GM23338 (cell line): ENCODE data around the gene SOS1. TPM values are rescaled to one million over a fixed set of nuclear protein-coding genes. Genes with fewer than 3 reads are reported as not detected.

Source experiments
- ATAC-seq: fragments of 200-7000 bp; cut with Tn5 transposase; 3 replicates; pipeline ENCODE4 v1.9.1; 2020
- DNase-seq: peaks from one replicate; pipeline ENCODE4 v3.0.0-alpha.2; 2015; ENCODE audit warnings: low spot score
- H2AFZ ChIP-seq: fragments of 200-600 bp; sonication (generic); 2 replicates; pipeline ENCODE4 v1.8.0; 2016; ENCODE audit warnings: antibody characterized with exemption, mild to moderate bottlenecking, moderate library complexity
- H3F3A ChIP-seq: fragments of 200-600 bp; sonication (generic); replicated peaks from 2 replicates; pipeline ENCODE4 v1.8.0; 2017; ENCODE audit warnings: antibody characterized with exemption, mixed run types, low read depth
- H3K27ac ChIP-seq: fragments of 200-600 bp; sonication (generic); 2 replicates; pipeline ENCODE4 v1.6.1; 2016; ENCODE audit warnings: low read depth
- H3K27me3 ChIP-seq: fragments of 200-600 bp; sonication (generic); 2 replicates; pipeline ENCODE4 v1.8.0; 2016; ENCODE audit warnings: mild to moderate bottlenecking, mixed run types, moderate library complexity; ENCODE audit not compliant: insufficient read depth
- H3K36me3 ChIP-seq: fragments of 200-600 bp; sonication (generic); 2 replicates; pipeline ENCODE4 v1.8.0; 2016; ENCODE audit warnings: mild to moderate bottlenecking; ENCODE audit not compliant: insufficient read depth
- H3K4me1 ChIP-seq: fragments of 200-600 bp; sonication (generic); 2 replicates; pipeline ENCODE4 v1.8.0; 2016; ENCODE audit warnings: mild to moderate bottlenecking, moderate library complexity; ENCODE audit not compliant: insufficient read depth
- H3K4me2 ChIP-seq: fragments of 200-600 bp; sonication (generic); 2 replicates; pipeline ENCODE4 v1.7.1; 2017; ENCODE audit warnings: mixed run types
- H3K4me3 ChIP-seq: fragments of 200-600 bp; sonication (generic); 2 replicates; pipeline ENCODE4 v1.6.1; 2016; ENCODE audit warnings: mixed run types
- H3K79me2 ChIP-seq: fragments of 200-600 bp; sonication (generic); replicated peaks from 2 replicates; pipeline ENCODE4 v1.8.0; 2017; ENCODE audit warnings: mild to moderate bottlenecking; ENCODE audit not compliant: insufficient read depth
- H3K9me2 ChIP-seq: fragments of 200-600 bp; sonication (generic); 2 replicates; pipeline ENCODE4 v1.8.0; 2017; ENCODE audit not compliant: insufficient read depth
- H4K20me1 ChIP-seq: fragments of 200-600 bp; sonication (generic); replicated peaks from 2 replicates; pipeline ENCODE4 v1.8.0; 2017; ENCODE audit warnings: mild to moderate bottlenecking; ENCODE audit not compliant: insufficient read depth
- H3K27ac Mint-ChIP-seq: 2 replicates; pipeline ENCODE4 v1.8.0; 2020; ENCODE audit warnings: inconsistent platforms, mild to moderate bottlenecking, moderate library complexity, mixed read lengths
- H3K27me3 Mint-ChIP-seq: 3 replicates; pipeline ENCODE4 v1.8.0; 2022; ENCODE audit warnings: low read depth, mild to moderate bottlenecking, moderate library complexity, mixed read lengths, inconsistent platforms; ENCODE audit not compliant: insufficient read depth, poor library complexity
- H3K36me3 Mint-ChIP-seq: 3 replicates; pipeline ENCODE4 v1.8.0; 2021; ENCODE audit warnings: low read depth, mild to moderate bottlenecking, inconsistent platforms, moderate library complexity, mixed read lengths
- H3K4me1 Mint-ChIP-seq: 3 replicates; pipeline ENCODE4 v1.8.0; 2020; ENCODE audit warnings: mild to moderate bottlenecking, inconsistent platforms, mixed read lengths
- H3K4me3 Mint-ChIP-seq: 3 replicates; pipeline ENCODE4 v1.8.0; 2021; ENCODE audit warnings: moderate library complexity, mild to moderate bottlenecking, inconsistent platforms, mixed read lengths
- H3K9me3 Mint-ChIP-seq: 3 replicates; pipeline ENCODE4 v1.8.0; 2020; ENCODE audit warnings: moderate library complexity, mild to moderate bottlenecking, inconsistent platforms, mixed read lengths
- CREB1 ChIP-seq: fragments of 250-450 bp; sonication (Bioruptor Pico); IDR thresholded peaks from 2 replicates; pipeline ENCODE4 v1.5.0; 2020; ENCODE audit warnings: low read depth, mild to moderate bottlenecking, moderate library complexity
- CTCF ChIP-seq, 2 experiments: fragments of 200-600 bp in 1 of 2; sonication (generic) in 1 of 2; conservative IDR thresholded peaks; 2 replicates each; pipeline versions ENCODE4 v1.5.1 to v1.6.1; 2016 to 2017; ENCODE audit warnings: antibody characterized with exemption in 2 of 2, low read depth in 2 of 2, mild to moderate bottlenecking in 2 of 2, moderate library complexity in 1 of 2
- ETS1 ChIP-seq: IDR thresholded peaks from 2 replicates; pipeline ENCODE4 v1.6.1; 2016; ENCODE audit warnings: antibody characterized with exemption
- EZH2 ChIP-seq: fragments of 200-600 bp; sonication (generic); IDR thresholded peaks from one replicate; pipeline ENCODE4 v1.8.0; 2017; ENCODE audit warnings: antibody characterized with exemption, mild to moderate bottlenecking, low read depth; ENCODE audit not compliant: unreplicated experiment
- EZH2phosphoT487 ChIP-seq: fragments of 200-600 bp; sonication (generic); IDR thresholded peaks from one replicate; pipeline ENCODE4 v1.8.1; 2018; ENCODE audit warnings: antibody characterized with exemption; ENCODE audit not compliant: unreplicated experiment
- JUNB ChIP-seq: IDR thresholded peaks from one replicate; pipeline ENCODE4 v1.6.1; 2016; ENCODE audit warnings: antibody characterized with exemption; ENCODE audit not compliant: unreplicated experiment
- NANOG ChIP-seq: IDR thresholded peaks from 2 replicates; pipeline ENCODE4 v1.6.1; 2016; ENCODE audit warnings: antibody characterized with exemption, borderline replicate concordance
- POLR2AphosphoS5 ChIP-seq: IDR thresholded peaks from 2 replicates; pipeline ENCODE4 v1.6.1; 2016; ENCODE audit warnings: antibody characterized with exemption, low read depth
- REST ChIP-seq: IDR thresholded peaks from one replicate; pipeline ENCODE4 v1.6.1; 2018; ENCODE audit warnings: antibody characterized with exemption; ENCODE audit not compliant: unreplicated experiment
- STAT1 ChIP-seq: IDR thresholded peaks from one replicate; pipeline ENCODE4 v1.6.1; 2016; ENCODE audit warnings: antibody characterized with exemption; ENCODE audit not compliant: unreplicated experiment
- ZNF114 ChIP-seq: fragments of 250-450 bp; sonication (Bioruptor Pico); IDR thresholded peaks from 2 replicates; pipeline ENCODE4 v1.5.0; 2020; ENCODE audit warnings: mild to moderate bottlenecking, moderate library complexity
- ZNF331 ChIP-seq: fragments of 250-450 bp; sonication (Bioruptor Pico); IDR thresholded peaks from 2 replicates; pipeline ENCODE4 v1.5.0; 2020; ENCODE audit warnings: low read depth, mild to moderate bottlenecking, moderate library complexity
- ZNF462 ChIP-seq: fragments of 250-450 bp; sonication (Bioruptor Pico); IDR thresholded peaks from 2 replicates; pipeline ENCODE4 v1.5.0; 2020; ENCODE audit warnings: mild to moderate bottlenecking, moderate library complexity
- polyA plus RNA-seq: library from polyadenylated mRNA; unstranded; fragments of >200 nt; fragmentation: Nextera tagmentation; extraction: Ambion mirVana; gene quantifications from 2 replicates; pipeline ENCODE4 v1.2.1, GENCODE V29; 2016
- total RNA-seq: library from RNA; depleted of rRNA; stranded (reverse); fragments of >200 nt; shearing (Covaris generic); gene quantifications from 2 replicates; pipeline ENCODE4 v1.2.3, GENCODE V29; 2014

The SOS1 gene
- total and polyA plus RNA-seq, 2 experiments from 2014 or later = 13.4 to 21.9 TPM

DNA sequence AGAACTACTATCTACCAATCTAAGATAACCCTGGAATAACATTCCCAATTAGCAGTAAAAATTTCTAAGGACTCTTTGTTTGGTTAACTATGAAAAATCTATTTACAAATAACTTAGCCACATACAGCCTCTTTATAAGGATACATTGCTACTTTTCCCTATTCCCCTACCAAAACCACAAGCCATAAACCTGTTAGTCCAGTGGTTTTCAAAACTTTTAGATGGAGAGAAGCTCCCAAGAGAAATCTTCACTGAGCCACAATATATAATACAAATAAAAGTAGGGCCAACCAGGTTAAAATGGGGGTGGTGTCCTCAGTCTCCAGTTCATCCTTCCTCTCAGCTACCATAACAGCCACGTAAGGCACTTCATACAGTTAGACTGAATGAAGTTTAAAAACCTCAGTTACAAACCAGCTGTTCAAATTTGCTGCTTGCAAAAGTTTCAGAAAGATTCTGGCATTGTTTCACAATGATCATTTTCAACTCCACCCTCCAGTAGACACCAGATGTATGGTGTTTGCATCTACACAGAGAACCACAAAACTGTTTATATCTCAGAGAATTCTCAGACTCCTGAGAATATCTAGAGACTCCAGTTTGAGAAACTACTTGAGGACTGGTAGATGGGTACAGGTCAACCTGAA, 26.0 kb downstream of the SOS1 start:
- Histone ChIP-seq H4K20me1 (peaks cover 9% of the 10 kb centered on the region; the same call in 1 of the 2 replicates), H3K9me2 (no peaks in the 10 kb centered on the region), H3K79me2 (peaks cover 98% of the 10 kb centered on the region), H3K4me3 (no peak overlapping the region), H3K27ac (no peak overlapping the region), H3F3A (no peaks in the 10 kb centered on the region), H3K27me3 (no peaks in the 10 kb centered on the region), H3K4me2 (no peak overlapping the region), H3K4me1 (peaks cover 18% of the 10 kb centered on the region), H3K36me3 (no peaks in the 10 kb centered on the region), H2AFZ (no peak overlapping the region)
- Mint-ChIP-seq H3K9me3 (no peaks in the 10 kb centered on the region), H3K27me3 (peaks cover 3% of the 10 kb centered on the region), H3K27ac (peak overlapping the region; percentile 18; the same call in 1 of the 2 replicates), H3K4me1 (peaks cover 20% of the 10 kb centered on the region), H3K36me3 (no peaks in the 10 kb centered on the region; the same call in 2 of the 3 replicates), H3K4me3 (no peak overlapping the region)
- ATAC-seq = no peak
- TF ChIP-seq EZH2phosphoT487 (no peak), STAT1 (no peak), CTCF (conservative IDR thresholded peaks at IDR 0.05; ENCODE audit: low read depth in 2 of 2) (no peak), POLR2AphosphoS5 (no peak), EZH2 (no peak), ZNF331 (CRISPR knock-in tag) (no peak), ZNF462 (CRISPR knock-in tag) (no peak), ZNF114 (no peak), JUNB (no peak), REST (no peak), NANOG (no peak), CREB1 (CRISPR knock-in tag) (no peak), ETS1 (no peak)
- DNase-seq = no peak
